Measurements from ENCODE around the gene RDM1. TPM values are rescaled to one million over a fixed set of nuclear protein-coding genes. Genes with fewer than 3 reads are reported as not detected.

The RDM1 gene, protein sequence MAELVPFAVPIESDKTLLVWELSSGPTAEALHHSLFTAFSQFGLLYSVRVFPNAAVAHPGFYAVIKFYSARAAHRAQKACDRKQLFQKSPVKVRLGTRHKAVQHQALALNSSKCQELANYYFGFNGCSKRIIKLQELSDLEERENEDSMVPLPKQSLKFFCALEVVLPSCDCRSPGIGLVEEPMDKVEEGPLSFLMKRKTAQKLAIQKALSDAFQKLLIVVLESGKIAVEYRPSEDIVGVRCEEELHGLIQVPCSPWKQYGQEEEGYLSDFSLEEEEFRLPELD
- 1 to 10 TPM; 2.5 to 4.0 (median 3.6) TPM for polyA plus RNA-seq (ENCODE audit: insufficient read length in 3 of 3)
- long read RNA-seq, donor 1, partial matches to known transcripts: 0 of 2 reads
- long read RNA-seq, donor 1, other reads (novel, unspliced or antisense): 0 of 2 reads
- long read RNA-seq, donor 2, partial matches to known transcripts: 0 of 3 reads
- long read RNA-seq, donor 2, other reads (novel, unspliced or antisense): 0 of 3 reads
- long read RNA-seq, donor 3, partial matches to known transcripts: 0 of 2 reads
- long read RNA-seq, donor 3, other reads (novel, unspliced or antisense): 0 of 2 reads
- long read RNA-seq, donor 4: 0 reads
- long read RNA-seq, donor 5, partial matches to known transcripts: 0 of 2 reads
- long read RNA-seq, donor 5, other reads (novel, unspliced or antisense): 0 of 2 reads
- long read RNA-seq, donor 6, partial matches to known transcripts: 0 of 2 reads
- long read RNA-seq, donor 6, other reads (novel, unspliced or antisense): 0 of 2 reads
- long read RNA-seq, donor 7: 0 reads
- long read RNA-seq, donor 8, partial matches to known transcripts: 0 of 2 reads
- long read RNA-seq, donor 8, other reads (novel, unspliced or antisense): 0 of 2 reads
- long read RNA-seq, donor 9, partial matches to known transcripts: 0 of 3 reads
- long read RNA-seq, donor 9, other reads (novel, unspliced or antisense): 0 of 3 reads
- long read RNA-seq, donor 10, partial matches to known transcripts: 0 of 5 reads
- long read RNA-seq, donor 10, other reads (novel, unspliced or antisense): 0 of 5 reads
- long read RNA-seq, donor 11: 0 reads
- long read RNA-seq, donor 12, partial matches to known transcripts: 0 of 3 reads
- long read RNA-seq, donor 12, other reads (novel, unspliced or antisense): 0 of 3 reads
- long read RNA-seq, donor 13: 0 reads
- long read RNA-seq, donor 14: 0 reads
- long read RNA-seq, donor 15: 0 reads
- long read RNA-seq, donor 16: 0 reads

DNA sequence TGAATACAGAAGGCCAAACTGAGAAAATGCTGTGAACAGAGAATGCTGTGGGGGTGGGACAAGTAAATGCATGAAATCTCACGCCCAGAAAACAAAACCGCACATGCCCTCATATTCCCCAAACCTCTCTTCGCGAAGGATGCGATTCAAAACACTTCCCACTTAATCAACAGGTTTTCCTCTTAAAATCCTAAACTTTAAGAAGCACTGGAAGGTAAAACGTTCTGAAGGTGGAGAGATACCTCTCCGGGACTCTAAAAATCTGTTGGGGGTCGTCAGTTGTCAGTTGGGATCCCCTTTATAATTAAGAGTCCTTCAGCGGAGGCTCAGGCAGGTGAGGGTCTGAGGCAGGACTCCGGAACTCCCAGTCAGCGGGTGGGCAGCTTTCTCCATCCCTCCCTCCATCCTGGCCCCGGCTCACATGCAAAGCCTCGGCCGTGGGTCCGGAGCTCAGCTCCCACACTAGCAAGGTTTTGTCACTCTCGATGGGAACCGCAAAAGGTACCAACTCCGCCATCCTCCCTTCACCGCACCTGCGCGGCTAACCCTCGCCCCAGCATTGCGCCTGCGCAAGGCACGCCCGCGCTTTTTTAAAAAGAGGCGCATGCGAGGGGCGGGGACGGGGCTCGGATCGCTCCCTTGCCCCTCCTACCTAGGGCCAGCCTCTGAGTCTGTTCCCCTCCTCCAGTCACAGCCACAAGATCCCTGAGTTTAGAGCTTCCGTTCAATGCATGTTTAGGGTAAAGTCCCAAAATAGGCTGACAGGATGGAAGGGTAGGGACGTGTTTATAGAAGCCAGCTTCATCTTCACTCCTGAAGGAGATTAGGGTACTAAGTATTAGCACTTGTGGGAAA is at the start of gene RDM1:
Gene RDM1 (minus strand): TSS at position 563 of the 855 bp plus-strand sequence. CDS start 46 bp downstream, at position 517.
- DNase-seq: peak; percentile 86

DNA sequence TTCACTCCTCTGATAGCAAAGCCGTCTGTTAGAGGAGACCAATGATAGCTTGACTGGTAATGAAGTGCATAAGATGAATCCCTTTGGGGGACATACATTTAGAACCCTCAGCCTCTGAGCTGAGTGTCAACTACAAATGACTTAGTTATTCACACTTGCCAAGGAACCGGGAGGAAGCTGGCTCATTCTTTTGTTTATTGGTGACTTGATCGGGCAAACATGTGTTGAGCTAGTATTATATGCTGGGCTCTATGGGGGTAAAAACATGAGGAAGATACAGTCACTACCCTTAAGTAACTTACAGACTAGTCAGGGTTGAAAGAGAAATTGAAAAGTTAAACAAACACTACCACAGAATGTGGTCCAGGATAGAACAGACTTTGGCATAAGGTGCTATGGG is 47.8 kb upstream of the RDM1 start:
- no peak for DNase-seq

DNA sequence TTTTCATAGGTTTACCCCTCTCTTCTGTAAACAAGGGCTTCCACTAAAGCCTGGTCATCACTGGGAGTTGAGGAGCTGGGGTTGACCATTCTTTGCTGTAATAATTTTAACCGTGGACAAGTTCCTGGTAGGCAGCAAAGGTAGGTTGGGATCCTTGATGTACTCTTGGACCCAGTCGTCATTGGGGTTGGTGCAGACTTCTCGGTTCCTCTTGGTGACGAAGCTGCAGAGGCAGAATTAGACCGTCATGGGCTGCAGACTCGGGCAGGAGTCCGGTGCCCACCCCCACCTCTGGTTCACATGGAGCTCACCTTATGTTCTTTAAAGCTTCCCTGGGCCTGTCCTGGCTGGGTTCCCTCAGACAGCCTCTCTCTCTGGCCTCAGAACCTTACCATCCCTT is 46.9 kb upstream of the RDM1 start:
- DNase-seq: no peak

DNA sequence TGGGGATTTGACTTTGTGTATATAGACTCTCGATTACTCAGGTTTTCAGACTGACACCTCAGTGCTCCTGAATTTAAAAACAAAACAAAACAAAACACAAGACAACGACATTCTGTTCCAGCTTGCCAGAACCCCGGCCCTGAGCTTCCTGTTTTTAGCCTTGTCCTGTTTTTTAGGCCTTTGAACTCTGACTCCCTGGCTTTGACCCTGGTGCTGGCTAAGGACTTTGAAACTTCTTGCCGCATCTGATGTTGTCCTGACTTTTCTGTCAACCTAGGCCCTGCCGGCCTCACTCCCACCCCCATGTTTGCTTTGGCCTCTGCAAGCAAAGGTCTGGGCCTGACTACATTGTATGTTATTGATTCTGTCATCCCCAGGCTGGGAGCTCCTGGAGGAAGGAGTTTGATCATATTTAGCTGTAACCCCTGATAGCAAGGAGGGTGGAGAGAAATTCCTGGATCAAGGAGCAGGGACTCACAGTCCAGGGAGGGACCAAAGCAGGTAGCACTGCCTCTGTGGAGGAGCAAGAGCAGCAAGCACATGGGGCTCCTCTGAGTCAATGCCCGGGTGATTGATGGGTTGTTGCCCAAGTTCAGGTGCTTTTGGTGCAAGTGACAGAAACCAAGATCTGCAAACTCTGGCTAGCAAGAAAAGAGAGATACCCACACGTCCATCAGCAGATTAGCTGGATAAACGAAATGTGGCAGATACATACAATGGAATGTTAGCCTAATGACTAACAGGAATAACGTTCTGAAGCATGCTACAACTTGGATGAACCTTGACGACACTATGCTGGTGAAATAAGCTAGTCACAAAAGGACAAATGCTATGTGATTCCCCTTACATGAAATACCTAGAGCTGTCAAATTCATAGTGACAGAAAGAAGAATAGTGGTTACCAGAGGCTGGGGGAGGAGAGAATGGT is 43.0 kb upstream of the RDM1 start:
- no peak for DNase-seq

DNA sequence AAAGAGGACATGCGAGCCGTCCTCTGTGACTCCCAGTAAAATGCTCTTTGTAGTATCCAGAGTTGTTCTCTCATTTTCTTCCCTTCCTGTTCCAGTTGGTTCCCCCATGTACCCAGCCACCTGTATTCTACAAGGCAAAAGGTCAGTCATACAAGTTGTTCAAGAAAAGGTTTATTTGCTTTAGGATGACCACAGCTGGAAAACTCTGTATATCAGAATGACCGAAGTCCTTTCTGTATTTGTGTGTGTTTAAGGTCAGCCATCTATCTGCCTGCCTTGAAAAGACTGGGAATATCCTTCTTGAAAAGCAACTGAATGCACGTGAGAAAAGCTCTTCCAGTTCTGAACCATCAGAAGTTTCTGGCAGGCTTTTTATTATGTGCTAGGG is 42.4 kb upstream of the RDM1 start:
- no peak for DNase-seq

DNA sequence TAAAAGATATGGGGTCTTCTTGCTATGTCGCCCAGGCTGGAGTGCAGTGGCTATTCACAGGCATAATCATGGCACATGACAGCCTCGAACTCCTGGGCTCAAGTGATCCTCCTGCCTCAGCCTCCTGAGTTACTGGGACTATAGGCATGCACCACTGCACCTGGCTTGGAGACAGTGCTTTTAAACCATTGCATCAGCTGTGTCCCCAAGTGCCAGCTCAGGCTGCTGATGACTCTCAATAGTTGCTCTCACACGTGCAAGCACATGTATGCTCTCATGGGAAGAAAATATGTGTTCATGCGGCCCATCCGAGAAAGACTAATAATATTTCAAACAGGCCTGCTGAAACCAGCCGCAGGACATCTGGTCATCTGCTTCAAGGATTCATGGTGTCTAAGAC is 42.0 kb upstream of the RDM1 start:
- DNase-seq: no peak

DNA sequence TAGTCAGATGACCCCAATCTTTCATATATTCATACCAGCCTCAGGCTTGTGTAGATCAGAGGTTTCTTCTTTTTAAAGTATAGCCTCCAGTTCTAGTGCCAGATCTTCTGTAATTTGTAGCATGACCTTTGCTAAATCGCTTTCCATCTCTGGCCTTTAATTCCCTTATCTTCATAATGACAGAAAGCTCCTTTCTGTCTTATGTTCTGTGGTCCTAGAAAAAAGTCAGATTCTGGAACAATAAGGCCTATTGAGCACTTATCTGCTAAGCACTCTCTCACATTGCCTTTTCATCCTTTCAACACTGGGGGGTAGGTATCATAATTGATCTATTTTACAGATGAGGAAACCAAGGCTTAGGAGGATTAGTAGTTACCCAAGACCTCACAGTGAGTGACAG is 41.5 kb upstream of the RDM1 start:
- DNase-seq: no peak

DNA sequence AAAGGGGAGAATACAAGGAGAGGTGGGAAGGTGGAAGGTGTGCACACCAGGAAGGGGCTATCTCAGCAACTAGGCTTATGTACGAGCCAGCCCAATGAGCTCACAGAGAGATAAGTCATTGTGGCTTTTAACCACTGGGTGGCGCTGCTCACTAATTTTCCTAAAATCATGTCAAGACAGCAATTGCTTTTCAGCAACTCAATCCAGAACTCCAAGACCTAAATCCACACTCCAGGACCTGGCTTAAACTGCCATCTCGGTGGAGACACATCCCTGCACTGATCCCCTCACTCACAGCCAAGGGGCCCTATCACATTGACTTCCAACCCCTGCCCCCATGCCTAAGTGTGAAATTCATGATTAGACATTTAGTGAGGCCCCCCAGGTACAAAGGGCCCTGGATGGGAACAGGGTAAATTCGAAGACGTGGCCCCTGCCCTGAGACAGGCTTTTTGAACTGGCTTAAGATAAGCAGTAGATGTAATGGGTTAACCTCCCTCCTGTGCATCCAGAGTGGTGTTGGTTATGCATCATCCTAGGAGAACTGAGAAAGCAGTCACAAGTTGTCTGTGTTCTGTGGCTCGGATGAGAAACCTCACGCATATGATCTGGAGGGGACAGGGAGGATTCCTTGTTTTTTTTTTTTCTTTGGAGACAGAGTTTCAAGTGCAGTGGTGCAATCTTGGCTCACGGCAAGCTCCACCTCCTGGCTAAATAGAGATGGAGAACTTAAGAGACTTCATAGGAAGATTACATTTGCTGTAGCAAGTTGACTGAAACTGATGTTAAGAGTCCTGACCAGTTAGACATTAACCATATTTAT is 39.2 kb upstream of the RDM1 start:
- peak; percentile 87 for DNase-seq

DNA sequence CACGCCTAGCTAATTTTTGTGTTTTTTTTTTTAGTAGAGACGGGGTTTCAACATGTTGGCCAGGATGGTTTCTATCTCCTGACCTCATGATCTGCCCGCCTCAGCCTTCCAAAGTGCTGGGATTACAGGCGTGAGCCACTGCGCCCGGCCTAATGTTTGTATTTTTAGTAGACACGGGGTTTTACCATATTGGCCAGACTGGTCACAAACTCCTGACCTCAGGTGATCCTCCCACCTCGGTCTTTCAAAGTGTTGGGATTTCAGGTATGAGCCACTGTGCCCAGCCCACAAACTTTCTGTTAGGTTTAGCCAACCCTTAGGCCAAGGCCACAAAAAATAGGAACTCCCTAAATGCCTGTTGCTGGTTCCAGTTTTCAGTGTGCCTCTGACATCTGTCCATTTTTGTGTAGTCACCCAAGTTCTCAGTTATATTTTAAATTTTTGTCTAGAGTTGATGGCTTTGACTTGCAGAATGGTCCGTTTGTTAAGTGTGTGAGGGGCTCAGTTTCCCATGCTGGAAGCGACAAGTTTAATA is 38.0 kb upstream of the RDM1 start:
- DNase-seq: no peak

DNA sequence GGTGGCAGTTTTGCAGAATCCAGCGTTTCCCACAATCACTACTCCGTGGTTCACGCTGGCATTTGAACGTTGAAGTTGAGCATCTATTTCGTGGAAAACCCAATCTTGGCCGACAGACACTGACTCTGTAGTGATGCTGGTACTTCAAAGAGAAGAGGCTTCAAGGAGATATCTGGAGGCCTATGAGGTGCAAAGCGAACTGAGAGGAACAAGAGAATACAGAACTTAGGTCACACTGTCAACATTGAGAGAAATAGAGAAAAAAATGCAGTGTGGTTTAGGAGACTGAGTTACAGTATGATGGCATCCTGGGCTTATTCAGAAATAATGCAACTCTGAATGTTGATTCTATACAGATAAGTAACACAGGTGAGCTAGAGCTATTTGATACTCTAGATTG is 34.7 kb upstream of the RDM1 start:
- no peak for DNase-seq

DNA sequence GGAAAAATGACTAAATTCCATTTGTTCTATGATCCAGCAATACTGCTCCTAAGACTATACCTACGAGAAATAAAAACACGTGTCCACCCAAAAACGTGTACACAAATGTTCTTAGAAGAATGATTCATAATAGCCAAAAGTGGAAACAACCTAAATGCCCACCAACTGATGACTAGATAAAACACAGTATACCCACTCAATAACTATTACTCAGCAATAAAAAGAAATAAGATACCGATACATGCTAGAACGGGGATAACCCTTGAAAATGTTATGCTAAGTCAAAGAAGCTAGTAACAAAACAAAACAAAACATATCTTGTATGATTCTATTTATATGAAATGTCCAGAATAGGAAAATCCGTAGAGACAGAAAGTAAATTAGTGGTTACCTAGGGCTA is 33.1 kb upstream of the RDM1 start:
- no peak for DNase-seq

DNA sequence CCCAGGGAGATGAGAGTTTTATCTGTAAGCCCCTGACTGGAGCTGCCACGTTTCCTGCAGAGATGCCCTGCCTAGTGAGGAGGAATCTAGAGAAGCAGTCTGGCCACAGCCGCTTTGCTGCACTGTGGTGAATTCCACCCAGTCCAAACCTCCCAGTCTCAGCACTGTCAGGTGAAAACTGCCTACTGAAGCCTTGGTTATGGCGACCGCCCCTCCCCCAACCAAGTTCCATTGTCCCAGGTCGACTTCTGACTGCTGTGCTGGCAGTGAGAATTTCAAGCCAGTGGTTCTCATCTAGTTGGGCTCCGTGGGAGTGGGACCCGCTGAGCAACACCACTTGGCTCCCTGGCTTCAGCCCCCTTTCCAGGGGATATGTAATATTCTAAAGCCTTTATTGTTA is 23.1 kb upstream of the RDM1 start:
- no peak for DNase-seq

DNA sequence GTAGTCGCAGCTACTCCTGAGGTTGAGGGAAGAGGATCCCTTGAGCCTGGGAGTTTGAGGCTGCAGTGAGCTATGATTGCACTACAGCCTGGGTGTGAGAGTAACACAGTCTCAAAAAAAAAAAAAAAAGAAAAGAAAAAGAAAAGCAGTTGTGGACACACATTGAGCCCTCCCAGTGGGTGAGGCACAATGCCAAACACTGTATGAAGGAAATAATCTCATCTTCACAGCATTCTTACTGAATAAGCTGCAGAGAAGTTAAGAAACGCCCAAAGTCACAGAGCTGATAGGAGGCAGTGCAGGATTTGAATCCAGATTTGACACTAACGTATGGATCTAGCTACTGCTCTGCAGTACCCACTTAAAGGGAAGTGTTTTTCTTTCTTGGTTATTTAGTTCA is 18.8 kb upstream of the RDM1 start:
- no peak for DNase-seq

DNA sequence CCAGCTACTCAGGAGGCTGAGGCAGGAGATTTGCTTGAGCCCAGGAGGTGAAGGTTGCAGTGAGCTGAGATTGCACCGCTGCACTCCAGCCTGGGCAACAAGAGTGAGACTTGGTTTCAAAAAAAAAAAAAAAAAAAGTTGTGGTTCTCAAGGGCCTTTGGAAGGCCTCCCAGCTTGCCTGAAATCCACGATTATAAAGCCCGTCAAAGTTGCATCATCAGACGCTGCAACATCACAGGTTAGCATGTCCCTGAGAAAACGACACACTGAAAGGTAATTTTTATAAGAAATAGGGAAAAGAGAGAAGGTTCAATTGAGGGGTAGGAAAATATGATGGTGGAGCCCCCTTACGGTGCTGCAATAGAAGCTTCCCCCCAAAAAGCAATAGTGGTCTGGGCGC is 17.5 kb upstream of the RDM1 start:
- DNase-seq: no peak

DNA sequence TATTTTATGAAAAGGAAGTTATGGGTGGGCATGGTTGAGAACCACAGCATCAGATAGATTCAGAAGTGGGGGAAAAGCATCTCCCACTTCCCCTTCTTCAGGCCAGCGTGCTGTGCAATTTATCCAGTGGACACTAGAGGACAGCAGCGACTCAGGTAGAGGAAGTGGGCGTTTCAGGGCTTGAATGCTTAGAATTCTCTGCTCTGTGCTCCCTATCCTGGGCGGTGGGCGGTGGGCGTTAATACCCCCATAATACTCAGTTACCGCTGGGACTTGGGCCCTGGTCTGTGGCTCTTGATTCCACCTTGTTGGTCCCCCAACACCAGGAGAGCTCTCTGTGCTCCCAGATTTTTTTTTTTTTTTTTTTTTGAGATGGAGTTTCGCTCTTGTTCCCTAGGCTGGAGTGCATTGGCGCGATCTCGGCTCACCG is 16.6 kb upstream of the RDM1 start:
- peak; percentile 40 for DNase-seq

DNA sequence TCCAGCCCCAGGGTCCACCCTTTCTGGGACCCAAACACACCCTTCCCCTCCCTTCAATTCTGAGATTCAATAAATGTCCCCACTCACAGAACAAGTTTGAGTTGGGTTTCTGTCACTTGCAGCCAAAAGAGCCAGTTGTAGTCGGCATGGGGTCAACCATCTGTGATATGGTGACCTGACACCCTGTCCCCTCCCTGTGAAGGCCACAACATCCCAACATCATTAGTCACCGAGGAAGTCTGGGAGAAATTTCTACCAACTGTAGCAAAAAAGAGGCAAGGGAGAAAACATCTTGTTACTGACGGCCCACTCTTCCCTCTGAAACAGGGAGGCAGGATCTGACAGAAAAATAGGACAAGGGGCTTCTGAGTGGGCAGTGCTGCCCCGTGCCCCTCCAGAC is 13.6 kb upstream of the RDM1 start:
- no peak for DNase-seq

DNA sequence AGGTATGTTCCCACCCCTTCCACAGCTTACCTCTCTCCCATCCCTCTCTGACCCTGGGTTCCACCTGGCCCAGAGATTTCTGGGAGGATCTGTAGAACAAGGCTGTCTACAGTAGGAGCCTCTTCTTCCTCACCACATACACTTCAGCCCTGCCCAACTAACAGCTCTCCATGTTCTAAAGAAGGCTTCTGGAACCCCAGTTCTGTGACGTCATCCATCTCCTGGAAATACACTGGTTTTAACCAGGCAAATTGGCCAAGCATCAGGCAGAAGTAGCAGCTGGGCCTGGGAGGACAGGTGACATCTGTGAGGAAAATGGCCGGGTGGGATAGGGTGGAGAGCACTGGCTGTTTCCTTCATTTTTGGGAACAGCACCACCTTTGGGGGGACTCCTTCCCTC is 13.0 kb upstream of the RDM1 start, which contains the start of gene LYZL6:
Gene LYZL6 (minus strand): TSS at position 177 of the 400 bp plus-strand sequence. CDS start 4,357 bp downstream, outside the sequence.
- DNase-seq: no peak

DNA sequence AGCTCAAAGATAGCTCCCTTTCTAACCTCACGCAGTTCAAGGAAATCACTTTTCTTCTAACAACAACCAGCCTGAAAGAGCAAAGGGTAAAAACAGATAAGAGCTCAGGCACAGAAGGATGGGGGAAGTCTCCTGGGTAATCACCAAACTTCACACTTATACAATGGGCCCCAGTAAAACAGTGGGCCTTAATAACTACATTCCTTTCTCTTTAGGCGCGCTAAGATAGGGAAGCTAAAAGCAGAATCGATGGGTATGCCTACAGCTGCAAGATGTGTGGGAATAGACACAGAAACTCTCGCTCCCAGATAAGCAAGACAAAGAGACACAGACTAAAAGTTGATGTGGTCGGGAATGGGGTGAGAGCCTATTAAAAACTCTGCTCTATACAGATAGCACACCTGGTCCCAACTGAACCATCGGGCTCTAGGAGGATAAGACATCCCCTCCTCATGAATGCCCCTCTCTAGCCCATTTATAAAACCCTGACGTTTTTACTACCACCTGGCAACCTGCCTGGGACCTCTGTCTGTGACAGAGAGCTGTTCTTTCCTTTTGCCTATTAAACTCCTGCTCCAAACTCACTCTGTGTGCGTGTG is 12.1 kb upstream of the RDM1 start:
- peak; percentile 27 for DNase-seq
